GM21723 (cell line): ENCODE results near the gene NXN.
"Not testable (repeated sequence)": the region's sequence is repeated elsewhere in the genome, so short reads cannot be mapped to it uniquely, and the experiment has no call there.

Experiments used
- ATAC-seq: cut with Tn5 transposase; IDR thresholded peaks from one replicate; pipeline ENCODE4 v1.9.1; 2021; ENCODE audit warnings: mild to moderate bottlenecking, moderate library complexity; ENCODE audit not compliant: unreplicated experiment

NXN gene

DNA sequence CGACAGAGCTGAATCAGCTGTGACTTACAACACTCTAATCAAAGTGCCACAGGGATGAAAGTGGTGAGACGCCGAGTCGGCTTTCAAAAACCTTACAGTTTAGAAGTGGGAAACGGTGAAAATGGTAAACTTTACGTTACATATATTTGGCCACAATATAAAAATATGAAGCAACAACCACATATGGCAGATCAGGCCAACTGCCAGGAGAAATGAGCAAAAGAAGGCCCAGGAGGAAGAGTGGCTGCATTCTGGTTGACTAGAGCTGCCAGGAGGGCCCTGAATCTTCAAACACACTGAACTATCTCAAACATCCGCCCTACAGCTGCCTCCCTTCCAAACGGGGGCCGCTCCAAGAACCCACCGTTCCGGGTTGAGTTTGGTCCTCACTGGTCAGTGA lies 141.1 kb downstream of the NXN start:
- no peak for ATAC-seq

DNA sequence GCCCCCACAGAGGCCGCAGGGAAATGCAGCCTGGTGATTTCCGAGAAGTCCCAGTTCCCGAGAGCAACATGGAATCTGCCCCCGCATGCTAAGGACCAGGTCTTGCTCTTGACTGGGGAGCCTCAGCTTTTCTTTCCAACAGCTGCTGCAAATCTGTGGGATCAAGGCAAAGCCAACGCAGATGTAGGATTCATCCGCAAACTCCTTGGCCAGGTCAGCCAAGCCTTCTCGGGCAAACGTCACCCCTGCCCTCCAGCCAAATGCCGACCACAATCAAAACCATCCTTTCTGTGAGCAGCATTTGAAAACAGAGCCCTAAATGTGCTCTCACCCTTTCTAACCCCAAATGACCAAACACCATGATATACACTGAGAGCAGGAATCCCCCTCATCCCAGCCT lies 143.4 kb downstream of the NXN start:
- ATAC-seq: no peak

DNA sequence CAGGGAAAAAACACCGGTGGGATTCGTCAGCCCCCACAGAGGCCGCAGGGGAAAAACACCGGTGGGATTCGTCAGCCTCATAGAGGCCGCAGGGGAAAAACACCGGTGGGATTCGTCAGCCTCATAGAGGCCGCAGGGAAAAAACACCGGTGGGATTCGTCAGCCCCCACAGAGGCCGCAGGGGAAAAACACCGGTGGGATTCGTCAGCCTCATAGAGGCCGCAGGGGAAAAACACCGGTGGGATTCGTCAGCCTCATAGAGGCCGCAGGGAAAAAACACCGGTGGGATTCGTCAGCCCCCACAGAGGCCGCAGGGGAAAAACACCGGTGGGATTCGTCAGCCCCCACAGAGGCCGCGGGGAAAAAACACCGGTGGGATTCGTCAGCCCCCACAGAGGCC lies 143.9 kb downstream of the NXN start:
- ATAC-seq: not testable (repeated sequence)

DNA sequence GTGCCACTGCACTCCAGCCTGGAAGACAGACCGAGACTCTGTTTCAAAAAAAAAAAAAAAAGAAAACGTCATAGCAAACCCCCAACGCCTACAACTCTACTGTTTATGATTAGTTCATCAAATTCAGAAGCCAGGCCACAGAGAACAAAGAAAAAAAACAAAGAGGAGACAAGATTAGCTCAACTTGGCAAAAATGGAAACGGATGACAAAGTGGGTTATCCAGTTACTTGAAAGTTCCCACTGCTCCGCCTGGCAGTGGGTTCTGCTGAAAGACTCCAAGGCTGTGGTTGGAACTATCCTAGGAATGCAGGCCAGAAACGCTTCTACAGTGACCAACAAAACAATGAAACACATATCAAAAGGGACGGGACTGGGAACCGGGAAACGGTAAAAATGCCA lies 144.3 kb downstream of the NXN start:
- no peak for ATAC-seq

DNA sequence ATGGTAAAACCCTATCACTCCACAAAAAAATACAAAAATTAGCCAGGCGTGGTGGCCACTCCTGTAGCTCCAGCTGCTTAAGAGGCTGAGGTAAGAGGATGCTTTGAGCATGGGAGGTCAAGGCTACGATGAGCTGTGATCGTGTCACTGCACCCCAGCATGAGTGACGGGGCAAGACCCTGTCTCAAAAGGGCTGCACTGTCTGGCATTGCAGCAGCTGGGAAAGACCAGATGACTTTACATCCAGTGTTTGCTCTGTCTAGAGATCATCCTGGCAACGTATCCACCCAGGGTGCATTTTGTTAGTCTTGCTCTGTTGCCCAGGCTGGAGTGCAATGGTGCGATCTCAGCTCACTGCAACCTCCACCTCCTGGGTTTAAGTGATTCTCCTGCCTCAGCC lies 145.4 kb downstream of the NXN start:
- ATAC-seq: no peak

DNA sequence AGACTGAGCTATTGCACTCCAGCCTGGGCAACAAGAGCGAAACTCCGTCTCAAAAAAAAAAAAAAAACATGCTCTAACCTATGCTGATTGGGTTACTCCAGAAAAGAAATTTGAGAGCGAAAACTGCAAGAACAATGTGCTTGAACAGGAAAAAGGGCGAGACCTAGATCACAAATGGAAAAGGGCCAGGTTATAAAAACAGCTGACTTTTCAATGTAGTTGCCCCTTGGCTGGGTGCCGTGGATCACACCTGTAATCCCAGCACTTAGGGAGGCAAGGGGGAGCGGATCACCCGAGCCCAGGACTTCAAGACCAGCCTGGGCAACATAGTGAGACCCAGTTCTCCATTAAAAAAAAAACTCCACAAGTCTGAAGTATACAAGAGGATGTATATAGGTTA lies 148.6 kb downstream of the NXN start:
- no peak for ATAC-seq

DNA sequence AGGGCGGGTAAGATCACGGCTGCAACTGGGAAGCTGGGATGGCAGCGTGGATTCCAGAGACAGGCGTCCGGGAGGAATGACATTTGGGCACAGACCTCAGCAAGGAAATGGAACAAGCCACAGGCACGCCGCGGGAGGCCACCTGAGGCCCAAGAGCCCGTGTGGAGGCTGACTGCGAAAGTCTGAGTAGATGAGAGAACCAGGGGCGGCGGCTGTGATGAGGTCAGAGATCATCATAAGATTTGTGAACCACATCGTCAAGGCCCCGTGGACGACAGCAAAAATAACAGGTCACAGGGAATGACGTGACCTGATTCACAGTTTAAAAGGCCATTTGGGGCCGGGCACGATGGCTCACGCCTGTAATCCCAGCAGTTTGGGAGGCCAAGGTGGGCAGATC lies 149.2 kb downstream of the NXN start:
- ATAC-seq: no peak

DNA sequence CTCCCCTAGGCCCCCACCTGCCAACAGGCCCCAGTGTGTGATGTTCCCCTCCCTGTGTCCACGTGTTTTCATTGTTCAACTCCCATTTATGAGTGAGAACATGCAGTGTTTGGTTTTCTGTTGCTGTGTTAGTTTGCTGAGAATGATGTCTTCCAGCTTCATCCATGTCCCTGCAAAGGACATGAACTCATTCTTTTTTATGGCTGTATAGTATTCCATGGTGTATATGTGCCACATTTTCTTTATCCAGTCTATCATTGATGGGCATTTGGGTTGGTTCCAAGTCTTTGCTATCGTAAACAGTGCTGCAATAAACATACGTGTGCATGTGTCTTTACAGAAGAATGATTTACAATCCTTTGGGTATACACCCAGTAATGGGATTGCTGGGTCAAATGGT lies 150.0 kb downstream of the NXN start:
- not testable (repeated sequence) for ATAC-seq

DNA sequence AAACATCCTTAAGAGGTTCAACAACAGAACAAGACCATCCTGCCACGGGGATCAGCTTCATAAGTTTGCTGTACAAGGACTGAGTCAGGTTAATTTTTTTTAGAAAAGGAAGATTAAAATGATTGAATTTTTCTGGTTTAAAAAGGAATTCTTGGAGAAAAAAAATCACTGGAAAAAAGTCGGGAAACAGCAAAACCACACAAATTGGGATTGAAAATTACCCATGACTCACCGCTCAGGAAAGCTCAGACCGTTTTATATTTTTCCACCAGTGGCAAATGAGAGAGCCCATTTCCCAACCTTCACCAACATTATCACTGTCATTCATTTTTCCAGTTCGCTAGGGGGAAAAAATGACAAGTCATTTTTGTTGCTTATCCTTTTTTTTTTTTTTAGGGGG lies 150.8 kb downstream of the NXN start:
- no peak for ATAC-seq

DNA sequence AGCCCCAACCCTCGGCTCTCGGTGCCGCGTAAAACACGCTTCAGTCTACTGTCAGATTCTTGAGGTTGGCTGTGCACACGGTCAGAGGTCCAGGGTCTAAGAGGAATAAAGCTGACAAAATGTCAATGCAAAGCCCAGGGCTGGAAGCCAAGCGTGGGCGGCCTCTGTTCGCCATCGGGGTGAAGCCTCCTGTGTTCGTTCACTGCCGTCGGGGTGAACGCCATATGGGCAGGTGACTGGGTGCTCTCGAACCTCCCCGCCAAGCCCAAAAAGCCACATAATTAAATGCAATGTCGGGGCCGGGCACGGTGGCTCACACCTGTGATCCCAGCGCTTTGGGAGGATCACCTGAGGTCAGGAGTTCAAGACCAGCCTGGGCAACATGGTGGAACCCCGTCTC lies 152.8 kb downstream of the NXN start:
- no peak for ATAC-seq

DNA sequence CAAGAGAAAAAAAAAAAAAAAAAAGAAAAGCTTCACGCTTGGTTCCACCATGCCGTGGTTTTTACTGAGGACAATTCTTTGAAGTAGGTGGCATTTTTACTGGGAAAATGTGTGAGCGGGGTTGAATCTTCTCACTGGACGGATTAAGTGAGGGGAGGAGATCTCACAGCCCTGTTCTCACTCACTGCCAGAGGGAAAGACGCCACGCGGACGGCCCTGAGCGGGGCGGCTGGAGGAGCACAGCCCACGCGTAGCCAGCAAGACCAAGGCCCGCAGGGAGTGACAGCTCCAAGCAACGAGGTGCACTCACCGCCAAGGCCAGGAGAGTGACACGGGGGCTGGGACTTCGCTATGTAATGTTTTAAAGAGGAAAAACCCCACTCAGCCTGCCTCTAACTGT lies 154.4 kb downstream of the NXN start:
- ATAC-seq: no peak

DNA sequence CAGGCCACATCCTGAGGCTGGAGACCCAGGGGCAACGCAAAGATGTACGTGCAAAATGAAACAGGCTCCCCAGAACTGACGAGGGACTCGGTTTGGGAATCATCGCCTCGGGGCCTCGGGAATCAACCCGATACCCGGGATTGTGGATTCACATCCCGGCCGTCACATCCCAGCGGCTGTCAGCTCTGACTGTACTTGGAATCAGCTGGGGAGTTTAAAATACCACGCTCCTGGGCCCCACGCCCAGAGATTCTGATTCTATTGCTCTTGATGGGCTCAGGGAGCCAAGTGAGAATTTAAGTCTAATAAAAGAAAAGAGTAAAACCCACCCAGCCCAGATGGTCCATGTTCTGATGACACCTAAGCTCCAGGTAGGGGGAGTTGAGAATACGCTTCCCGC lies 155.2 kb downstream of the NXN start:
- no peak for ATAC-seq

DNA sequence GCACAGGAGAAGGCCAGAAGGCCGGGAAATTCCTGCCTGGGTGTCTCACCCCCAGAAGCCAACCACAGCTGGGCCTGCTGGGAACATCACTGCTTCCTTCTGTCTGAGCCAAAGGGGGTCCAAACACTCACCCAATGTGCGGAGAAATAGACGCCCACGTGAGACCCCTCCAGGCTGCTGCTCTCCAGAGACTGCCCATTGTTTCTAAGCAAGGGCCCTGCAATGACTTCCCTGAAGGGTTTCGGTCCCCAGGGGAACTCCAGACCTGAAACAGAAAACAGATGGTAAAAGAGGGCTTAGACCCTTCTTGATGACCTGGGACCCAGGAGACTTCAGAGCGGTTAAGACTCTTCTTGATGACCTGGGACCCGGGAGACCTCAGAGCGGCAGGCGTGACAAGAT lies 156.1 kb downstream of the NXN start:
- ATAC-seq: no peak

DNA sequence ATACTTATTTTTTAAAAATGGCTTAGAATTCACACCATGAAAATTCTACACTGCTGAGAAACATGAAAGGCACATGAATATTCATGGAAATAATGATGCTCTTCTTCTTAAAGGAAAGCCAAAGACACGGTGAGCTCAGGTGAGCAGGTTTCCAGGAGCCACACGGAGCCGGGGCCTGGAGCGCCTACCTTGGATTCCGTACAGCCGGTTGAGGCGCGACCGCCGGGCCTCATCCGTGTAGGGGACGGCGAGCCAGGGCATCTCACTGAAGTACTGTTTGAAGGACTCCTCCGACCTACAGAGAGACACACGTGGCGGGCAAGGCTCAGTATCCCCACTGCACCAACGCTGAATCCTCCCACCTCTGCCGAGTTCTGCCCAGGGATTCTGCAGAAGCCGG lies 160.3 kb downstream of the NXN start:
- no peak for ATAC-seq

DNA sequence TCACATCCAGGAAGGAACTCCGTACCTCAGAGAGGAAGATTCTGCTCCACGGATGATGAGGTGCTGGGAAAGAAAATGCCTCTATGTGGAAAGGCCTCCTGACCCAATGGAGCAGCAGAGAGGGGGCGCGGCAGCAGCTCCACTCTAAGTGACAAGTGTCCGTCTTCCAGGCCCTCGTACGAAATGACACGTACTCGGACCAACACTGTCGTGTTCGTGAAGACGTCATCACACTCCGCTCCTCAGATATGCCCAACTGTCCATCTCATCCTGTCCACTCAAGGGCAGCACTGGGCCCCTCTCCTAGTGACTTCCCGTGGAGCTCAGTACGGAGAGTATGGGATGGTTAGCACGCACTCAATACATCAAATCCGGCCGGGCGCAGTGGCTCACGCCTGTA lies 165.2 kb downstream of the NXN start:
- no peak for ATAC-seq

DNA sequence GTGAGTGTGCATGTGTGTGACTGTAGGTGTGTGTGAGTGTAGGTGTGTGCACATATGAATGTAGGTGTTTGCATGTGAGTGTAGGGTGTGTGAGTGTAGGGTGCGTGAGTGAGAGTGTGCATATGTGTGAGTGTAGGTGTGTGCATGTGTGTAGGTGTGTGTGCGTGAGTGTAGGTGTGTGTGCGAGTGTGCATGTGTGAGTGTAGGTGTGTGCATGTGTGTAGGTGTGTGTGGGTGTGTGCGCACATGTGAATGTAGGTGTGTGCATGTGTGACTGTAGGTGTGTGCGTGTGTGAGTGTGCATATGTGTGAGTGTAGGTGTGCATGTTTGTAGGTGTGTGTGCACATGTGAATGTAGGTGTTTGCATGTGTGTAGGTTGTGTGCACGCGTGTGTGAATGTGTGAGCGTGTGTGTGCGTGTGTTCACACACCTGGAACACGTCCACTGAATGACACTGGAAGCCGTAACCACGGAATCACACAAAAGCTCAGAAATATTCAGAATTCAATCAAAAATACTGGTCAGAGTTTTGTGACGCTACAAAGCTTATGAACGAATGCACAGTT lies 166.9 kb downstream of the NXN start:
- ATAC-seq: no peak

DNA sequence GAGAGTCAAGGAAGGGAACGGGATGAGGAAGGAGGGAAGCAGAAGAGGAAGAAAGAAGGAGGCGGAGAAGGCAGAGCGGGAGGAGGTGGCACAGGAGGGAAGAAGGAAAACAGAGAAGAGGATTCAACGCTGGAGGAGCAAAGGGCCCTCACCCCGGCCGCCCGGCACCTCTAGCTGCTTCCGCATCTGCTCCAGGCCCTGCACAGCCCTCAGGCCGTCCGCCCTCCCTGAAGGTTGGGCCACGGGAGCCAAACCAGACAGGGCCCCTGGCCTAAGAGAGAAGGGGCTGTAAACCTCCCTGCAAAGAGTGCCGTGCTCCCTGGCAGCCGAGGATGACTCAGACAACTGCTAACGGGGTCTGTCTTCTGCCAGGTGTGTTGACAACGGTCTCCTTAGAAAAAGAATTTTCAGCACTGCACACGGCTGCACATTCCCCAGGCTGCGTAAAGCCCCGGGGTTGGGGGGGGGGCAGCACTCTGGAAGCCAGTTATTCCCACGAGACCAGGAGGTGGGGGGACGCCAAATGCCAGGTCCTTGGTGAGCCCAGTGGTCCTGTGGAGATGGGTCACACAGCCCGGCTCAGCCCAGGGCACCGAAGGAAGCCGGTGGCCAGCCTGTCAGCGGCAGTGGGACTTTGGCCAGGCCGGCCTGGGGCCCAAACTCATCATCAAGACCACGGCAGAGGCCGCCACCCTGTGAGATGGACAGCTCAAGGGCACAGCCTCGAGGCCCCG lies 168.4 kb downstream of the NXN start:
- ATAC-seq: no peak

DNA sequence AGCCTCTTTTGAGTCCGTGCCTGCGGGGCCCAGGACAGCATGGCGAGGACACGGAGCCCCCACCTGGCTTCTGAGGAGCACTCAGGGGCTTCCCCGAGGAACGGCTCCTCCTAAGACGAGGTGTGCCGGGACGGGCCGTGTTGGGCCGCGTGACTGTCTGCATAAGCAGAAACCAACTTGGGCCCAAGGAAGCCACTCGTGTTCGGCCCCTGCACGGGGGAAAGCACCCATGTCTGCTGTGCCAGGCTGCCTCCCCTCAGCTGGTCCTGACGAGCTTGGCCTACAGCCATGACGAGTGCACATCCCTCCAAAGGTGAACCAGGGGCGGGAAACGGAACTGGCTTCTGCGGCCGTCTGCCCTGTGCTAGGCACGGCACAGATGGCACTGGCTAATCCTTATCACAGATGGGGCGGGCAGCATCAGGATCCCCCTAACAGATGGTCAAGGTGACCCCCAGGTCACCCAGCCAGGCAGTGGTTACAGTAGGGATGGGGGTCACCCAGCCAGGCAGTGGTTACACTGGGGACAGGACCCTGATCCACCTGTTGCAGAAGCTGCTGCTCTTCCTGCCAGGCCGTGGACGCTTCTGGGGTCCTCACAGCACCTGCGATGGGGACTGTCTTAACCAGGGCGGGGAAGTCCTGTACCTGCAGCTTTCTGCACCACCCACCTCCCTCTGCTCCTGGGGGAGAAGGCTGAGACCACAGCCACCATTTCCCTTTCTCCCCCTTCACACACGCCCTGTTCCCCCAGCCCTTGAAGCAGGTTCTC lies 171.9 kb downstream of the NXN start:
- no peak for ATAC-seq

DNA sequence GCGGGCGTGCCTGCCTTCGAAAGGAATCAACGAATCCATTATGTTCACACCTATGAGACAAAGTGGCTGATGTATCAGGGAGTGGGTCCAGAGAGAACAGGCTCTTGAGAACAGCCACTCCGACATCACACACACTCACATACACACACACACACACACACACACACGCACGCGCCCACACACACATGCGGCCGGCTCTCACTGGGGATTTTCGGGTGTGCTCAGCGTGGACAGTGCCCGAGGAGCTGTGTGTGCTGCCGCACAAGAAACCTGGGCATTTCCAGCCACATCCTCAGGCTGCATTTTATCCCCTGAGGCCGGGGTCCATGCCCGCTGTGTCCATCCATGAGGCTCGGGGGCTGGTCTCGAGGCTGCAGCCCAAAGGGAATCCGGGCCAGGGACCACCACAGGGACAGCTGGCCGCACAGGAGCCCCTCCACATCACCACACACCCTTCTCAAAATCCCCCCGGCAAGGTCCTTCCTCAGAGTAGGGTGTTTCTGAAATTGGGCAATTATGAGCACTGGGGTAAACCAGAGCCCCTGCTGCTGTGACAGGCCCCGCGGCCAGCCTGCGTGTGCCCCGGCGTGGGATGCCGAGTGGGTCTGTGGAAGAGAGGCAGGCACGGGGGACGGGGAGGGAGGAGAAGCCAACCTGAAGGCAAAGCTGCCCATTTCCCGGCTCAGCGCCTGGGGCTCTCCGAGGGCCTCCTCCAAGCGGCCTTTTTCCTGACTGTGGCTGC lies 172.6 kb downstream of the NXN start:
- no peak for ATAC-seq

DNA sequence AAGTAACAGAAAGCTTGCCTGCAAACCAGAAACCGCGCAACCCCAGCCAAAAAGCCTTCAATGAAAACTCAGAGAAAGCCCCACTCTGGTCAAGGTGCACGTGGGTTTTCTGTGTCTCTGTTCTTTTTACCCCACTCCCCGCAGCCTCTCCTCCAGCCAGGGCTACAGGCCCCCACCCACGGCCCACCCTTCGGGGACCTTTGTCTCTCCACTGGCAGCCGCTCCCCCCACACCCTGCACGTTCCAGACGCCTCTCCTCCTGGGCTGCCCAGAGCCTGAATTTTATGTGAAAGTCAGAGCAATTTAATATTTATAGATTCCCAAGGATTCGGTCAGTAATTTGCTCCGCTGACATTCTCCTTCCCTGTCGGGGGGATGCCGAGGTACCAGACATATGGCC lies 173.2 kb downstream of the NXN start:
- ATAC-seq: no peak

DNA sequence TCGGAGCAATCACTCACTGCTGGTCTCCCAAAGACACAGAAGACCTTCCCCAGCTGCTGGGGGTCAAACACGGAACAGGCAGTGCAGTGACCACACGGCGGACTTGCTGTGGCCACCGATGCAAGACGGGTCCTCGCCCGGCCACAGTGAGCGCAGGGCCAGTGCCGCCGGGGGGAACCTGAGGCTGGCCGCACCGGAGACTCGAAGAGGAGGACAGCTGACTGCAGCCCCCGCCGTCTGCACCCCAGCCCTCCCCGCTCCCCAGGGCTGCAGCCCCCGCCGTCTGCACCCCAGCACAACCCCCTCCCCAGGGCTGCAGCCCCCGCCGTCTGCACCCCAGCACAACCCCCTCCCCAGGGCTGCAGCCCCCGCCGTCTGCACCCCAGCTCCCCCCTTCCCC lies 173.7 kb downstream of the NXN start:
- ATAC-seq: not testable (repeated sequence)
